ENCODE measurements around the gene SEMA3B. TPM values are rescaled to one million over a fixed set of nuclear protein-coding genes. Genes with fewer than 3 reads are reported as not detected.

The SEMA3B gene
- polyA plus RNA-seq, 2 donors: 5.2 to 7.8 TPM

DNA sequence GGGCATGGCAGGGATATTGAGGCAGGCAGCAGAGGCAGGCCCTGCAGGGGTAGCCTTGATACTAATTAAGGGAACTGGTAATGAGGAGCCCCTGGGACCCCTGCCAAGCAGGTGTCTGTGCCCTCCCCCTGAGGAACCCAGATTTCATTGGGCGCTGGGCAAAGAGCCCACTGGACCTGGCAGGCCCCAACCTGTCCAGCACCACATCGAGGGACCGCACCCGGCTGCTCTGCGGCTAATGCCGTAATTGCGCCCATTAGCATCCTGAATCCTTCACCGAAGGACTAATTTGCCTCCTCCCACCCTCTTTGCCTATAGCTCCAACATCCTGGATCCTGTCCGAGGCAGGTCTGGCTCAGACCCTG lies 13.7 kb upstream of the SEMA3B start:
- H3K27me3 ChIP-seq (ENCODE audit: control insufficient read depth in 1 of 2, insufficient read depth in 2 of 2, low read length in 2 of 2): no peaks in the 10 kb centered on the region
- no peaks in the 10 kb centered on the region for H3K9me3 ChIP-seq (ENCODE audit: control insufficient read depth in 2 of 2, insufficient read depth in 1 of 2, low read depth in 1 of 2, low read length in 1 of 2)
- peaks cover 16 to 34% of the 10 kb centered on the region in 2 donors for H3K36me3 ChIP-seq (ENCODE audit: control insufficient read depth in 2 of 2, insufficient read depth in 2 of 2, low read length in 1 of 2)
- peaks cover 3 to 34% of the 10 kb centered on the region in 2 donors for H3K4me1 ChIP-seq (ENCODE audit: control insufficient read depth in 2 of 2, insufficient read depth in 2 of 2, low read length in 1 of 2)
- no peak overlapping the region for H3K4me3 ChIP-seq (ENCODE audit: low read depth in 1 of 2, low read length in 2 of 2)
- WGBS, 2 donors: 39 to 67% methylated on average over 9 of the region's 9 CpGs
- H3K27ac ChIP-seq (ENCODE audit: low read depth in 2 of 2, low read length in 1 of 2): peak overlapping the region; percentile 77 to 85

DNA sequence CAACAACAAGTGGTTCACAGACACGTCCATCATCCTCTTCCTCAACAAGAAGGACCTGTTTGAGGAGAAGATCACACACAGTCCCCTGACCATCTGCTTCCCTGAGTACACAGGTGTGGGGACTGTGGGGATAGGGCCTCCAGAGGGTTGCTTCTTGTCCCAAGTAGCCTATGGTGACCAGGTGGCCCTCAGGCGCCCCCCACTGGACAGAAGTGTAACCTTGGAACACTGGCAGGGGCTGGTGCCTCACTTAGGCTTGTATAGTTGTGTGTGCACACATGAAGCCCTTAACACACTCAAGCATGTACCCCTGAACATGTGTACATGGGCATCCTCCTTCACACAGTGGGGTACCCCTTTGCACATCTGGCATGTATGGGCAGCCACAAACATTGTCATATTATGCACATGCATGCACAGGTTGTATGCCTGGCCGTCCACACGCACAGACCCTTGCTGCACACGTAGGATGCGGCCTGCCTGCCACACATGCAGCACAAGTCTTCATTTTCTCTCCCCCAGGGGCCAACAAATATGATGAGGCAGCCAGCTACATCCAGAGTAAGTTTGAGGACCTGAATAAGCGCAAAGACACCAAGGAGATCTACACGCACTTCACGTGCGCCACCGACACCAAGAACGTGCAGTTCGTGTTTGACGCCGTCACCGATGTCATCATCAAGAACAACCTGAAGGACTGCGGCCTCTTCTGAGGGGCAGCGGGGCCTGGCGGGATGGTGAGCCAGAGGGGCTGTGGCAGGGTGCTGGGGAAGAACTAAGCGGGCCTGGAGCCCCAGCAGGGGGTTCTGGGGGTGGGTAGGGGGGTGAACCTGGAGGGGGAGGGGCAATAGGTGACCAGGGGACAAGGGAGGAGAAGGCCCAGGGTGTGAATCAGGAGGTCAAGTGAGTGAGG lies 11.7 kb upstream of the SEMA3B start:
- Histone ChIP-seq H3K36me3 (ENCODE audit: control insufficient read depth in 2 of 2, insufficient read depth in 2 of 2, low read length in 1 of 2) (peaks cover 16 to 29% of the 10 kb centered on the region in 2 donors), H3K4me1 (ENCODE audit: control insufficient read depth in 2 of 2, insufficient read depth in 2 of 2, low read length in 1 of 2) (peaks cover 0 to 23% of the 10 kb centered on the region in 2 donors), H3K27ac (ENCODE audit: low read depth in 2 of 2, low read length in 1 of 2) (peak overlapping the region; percentile 8 to 22), H3K27me3 (ENCODE audit: control insufficient read depth in 1 of 2, insufficient read depth in 2 of 2, low read length in 2 of 2) (no peaks in the 10 kb centered on the region), H3K9me3 (ENCODE audit: control insufficient read depth in 2 of 2, insufficient read depth in 1 of 2, low read depth in 1 of 2, low read length in 1 of 2) (no peaks in the 10 kb centered on the region), H3K4me3 (ENCODE audit: low read depth in 1 of 2, low read length in 2 of 2) (no peak overlapping the region)
- WGBS, 2 donors: 89 to 90% methylated on average over 20 of the region's 20 CpGs

DNA sequence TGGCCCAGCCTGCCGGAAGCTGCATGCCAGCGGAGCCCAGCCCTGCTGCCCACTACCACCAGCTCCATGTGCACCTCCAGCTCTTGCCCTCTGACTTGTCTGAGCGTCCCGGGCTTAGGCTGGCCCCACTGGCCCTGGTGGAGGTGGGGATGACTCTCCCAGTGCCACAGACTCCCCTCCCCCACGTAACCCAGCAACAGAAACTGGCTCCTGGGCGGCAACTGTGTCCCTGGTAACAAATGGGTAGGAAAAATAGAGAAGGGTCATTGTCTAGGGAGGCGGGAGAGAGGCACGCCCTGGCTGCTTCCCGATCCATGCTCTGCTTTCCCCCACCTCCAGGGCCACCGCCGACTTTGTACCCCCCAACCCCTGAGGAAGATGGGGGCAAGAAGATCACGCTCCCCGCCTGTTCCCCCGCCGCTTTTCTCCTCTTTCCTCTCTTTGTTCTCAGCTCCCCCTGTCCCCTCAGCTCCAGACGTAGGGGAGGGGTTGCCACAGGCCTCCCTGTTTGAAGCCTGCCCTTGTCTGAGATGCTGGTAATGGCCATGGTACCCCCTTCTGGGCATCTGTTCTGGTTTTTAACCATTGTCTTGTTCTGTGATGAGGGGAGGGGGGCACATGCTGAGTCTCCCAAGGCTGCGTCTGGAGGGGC lies 10.8 kb upstream of the SEMA3B start:
- Histone ChIP-seq H3K27ac (ENCODE audit: low read depth in 2 of 2, low read length in 1 of 2) (peak overlapping the region; percentile 8 to 66), H3K4me3 (ENCODE audit: low read depth in 1 of 2, low read length in 2 of 2) (no peak overlapping the region), H3K4me1 (ENCODE audit: control insufficient read depth in 2 of 2, insufficient read depth in 2 of 2, low read length in 1 of 2) (peaks cover 0 to 21% of the 10 kb centered on the region in 2 donors), H3K9me3 (ENCODE audit: control insufficient read depth in 2 of 2, insufficient read depth in 1 of 2, low read depth in 1 of 2, low read length in 1 of 2) (no peaks in the 10 kb centered on the region), H3K27me3 (ENCODE audit: control insufficient read depth in 1 of 2, insufficient read depth in 2 of 2, low read length in 2 of 2) (no peaks in the 10 kb centered on the region), H3K36me3 (ENCODE audit: control insufficient read depth in 2 of 2, insufficient read depth in 2 of 2, low read length in 1 of 2) (peaks cover 16 to 25% of the 10 kb centered on the region in 2 donors)
- 81 to 83% methylated on average over 17 of the region's 17 CpGs for WGBS, 2 donors

DNA sequence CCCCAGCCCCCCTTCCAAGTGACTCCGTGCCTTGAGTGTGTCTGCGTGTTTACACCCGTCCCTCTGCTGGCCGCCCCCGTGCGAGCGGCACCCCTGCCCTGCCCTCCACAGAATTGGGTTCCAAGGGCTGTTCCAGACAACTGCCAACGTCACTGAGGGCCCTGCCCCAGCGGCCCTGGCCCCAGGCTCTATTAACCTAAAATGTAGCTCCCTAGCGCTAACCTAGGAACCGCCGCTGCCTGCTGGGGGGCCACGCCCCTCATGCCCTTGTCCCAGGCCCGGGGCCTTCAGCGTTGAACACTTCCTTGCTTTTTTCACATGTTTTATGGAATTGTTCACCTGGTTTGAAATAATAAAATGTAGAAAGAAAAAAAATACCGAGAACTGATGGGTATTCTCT lies 10.0 kb upstream of the SEMA3B start:
- Histone ChIP-seq H3K36me3 (ENCODE audit: control insufficient read depth in 2 of 2, insufficient read depth in 2 of 2, low read length in 1 of 2) (peaks cover 16 to 21% of the 10 kb centered on the region in 2 donors), H3K4me3 (ENCODE audit: low read depth in 1 of 2, low read length in 2 of 2) (no peak overlapping the region), H3K27ac (ENCODE audit: low read depth in 2 of 2, low read length in 1 of 2) (peak overlapping the region; percentile 85 to 90), H3K9me3 (ENCODE audit: control insufficient read depth in 2 of 2, insufficient read depth in 1 of 2, low read depth in 1 of 2, low read length in 1 of 2) (no peaks in the 10 kb centered on the region), H3K27me3 (ENCODE audit: control insufficient read depth in 1 of 2, insufficient read depth in 2 of 2, low read length in 2 of 2) (no peaks in the 10 kb centered on the region), H3K4me1 (ENCODE audit: control insufficient read depth in 2 of 2, insufficient read depth in 2 of 2, low read length in 1 of 2) (peaks cover 0 to 21% of the 10 kb centered on the region in 2 donors)
- 43 to 65% methylated on average over 16 of the region's 16 CpGs for WGBS, 2 donors

DNA sequence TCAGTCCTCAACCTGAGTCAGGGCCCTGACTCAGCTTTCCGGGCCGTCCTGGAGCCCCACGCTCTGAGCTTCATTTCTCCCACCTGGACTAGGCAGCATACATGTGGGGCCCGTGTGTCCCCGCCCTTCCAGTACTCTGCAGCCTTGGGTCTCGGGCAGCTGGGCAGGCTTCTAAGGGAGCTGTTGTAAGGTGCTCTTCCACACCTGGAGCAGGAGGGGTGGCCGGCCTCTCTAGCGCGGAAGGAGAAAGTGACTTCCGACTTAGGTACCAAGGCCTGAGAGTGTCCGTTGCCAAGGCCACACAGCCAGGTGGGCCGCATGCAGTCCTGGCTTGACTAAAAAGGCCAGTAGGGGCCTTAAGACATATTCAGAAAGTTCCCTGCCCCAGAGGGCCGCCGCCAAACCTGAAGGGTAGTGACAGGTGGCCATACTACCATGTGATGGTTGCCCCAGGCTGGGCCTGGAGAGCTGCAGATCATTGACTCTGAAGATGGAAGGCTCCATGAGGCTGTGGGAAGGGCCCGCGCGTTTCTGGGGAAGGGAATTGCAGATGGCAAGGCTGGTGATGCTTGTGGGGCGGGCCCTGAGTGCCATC lies 9.4 kb upstream of the SEMA3B start:
- H3K9me3 ChIP-seq (ENCODE audit: control insufficient read depth in 2 of 2, insufficient read depth in 1 of 2, low read depth in 1 of 2, low read length in 1 of 2): no peaks in the 10 kb centered on the region
- H3K27ac ChIP-seq (ENCODE audit: low read depth in 2 of 2, low read length in 1 of 2): peak overlapping the region; percentile 85 to 90
- WGBS, 2 donors: 47 to 55% methylated on average over 18 of the region's 18 CpGs
- no peaks in the 10 kb centered on the region for H3K27me3 ChIP-seq (ENCODE audit: control insufficient read depth in 1 of 2, insufficient read depth in 2 of 2, low read length in 2 of 2)
- H3K4me3 ChIP-seq (ENCODE audit: low read depth in 1 of 2, low read length in 2 of 2): peak overlapping the region in 1 of 2 donors; percentile 33
- H3K36me3 ChIP-seq (ENCODE audit: control insufficient read depth in 2 of 2, insufficient read depth in 2 of 2, low read length in 1 of 2): peaks cover 16 to 21% of the 10 kb centered on the region in 2 donors
- peaks cover 0 to 19% of the 10 kb centered on the region in 2 donors for H3K4me1 ChIP-seq (ENCODE audit: control insufficient read depth in 2 of 2, insufficient read depth in 2 of 2, low read length in 1 of 2)

DNA sequence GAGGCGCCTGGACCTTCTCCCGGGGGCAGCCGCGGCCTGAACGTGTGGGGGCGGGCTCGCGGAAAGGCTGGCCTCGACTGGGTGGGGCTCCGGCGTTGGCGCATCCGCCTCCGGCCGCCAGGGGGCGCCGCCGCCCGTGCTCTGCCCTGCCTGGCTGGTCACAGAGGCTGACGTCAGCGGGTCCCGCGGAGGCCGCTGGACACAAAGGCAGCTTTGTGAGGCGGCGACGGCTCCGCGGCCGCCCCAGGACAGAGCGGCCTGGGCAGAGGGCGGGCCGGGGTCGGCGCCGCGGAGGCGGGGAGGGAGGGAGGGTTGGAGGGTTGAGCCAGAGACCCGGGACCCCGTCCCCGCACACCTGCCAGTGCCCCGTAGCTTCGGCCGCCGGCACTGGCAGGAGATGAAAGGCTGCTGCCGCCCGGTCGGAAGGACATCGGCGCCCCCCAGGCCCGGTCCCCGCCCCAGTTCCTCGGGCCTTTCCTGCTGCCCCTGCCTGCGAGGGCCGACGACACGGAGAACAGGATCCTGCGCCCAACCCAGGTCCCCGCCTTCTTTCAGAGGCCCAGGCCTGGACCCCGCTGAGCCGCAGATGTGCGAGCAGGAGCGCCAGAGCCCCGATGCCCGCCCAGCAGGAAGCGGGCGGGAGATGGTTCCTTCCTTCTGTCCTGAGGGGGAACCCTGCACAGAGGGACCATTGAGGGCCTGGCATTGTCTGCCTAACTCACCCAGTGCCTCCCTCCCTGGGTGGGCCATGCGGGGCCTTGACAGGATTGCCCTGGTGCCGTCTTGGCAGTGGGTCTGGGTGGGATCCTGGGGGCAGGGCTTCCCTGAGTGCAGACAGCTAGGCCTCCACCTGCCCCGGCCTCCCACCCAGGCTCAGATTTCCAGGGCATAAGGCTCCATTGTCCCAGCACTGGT lies 8.7 kb upstream of the SEMA3B start:
- Histone ChIP-seq H3K4me1 (ENCODE audit: control insufficient read depth in 2 of 2, insufficient read depth in 2 of 2, low read length in 1 of 2) (peaks cover 0 to 15% of the 10 kb centered on the region in 2 donors), H3K27me3 (ENCODE audit: control insufficient read depth in 1 of 2, insufficient read depth in 2 of 2, low read length in 2 of 2) (no peaks in the 10 kb centered on the region), H3K27ac (ENCODE audit: low read depth in 2 of 2, low read length in 1 of 2) (peak overlapping the region; percentile 85 to 90), H3K36me3 (ENCODE audit: control insufficient read depth in 2 of 2, insufficient read depth in 2 of 2, low read length in 1 of 2) (peaks cover 16 to 21% of the 10 kb centered on the region in 2 donors), H3K4me3 (ENCODE audit: low read depth in 1 of 2, low read length in 2 of 2) (peak overlapping the region; percentile 33 to 50), H3K9me3 (ENCODE audit: control insufficient read depth in 2 of 2, insufficient read depth in 1 of 2, low read depth in 1 of 2, low read length in 1 of 2) (no peaks in the 10 kb centered on the region)
- 2 to 4% methylated on average over 49 to 70 of the region's 70 CpGs for WGBS, 2 donors

DNA sequence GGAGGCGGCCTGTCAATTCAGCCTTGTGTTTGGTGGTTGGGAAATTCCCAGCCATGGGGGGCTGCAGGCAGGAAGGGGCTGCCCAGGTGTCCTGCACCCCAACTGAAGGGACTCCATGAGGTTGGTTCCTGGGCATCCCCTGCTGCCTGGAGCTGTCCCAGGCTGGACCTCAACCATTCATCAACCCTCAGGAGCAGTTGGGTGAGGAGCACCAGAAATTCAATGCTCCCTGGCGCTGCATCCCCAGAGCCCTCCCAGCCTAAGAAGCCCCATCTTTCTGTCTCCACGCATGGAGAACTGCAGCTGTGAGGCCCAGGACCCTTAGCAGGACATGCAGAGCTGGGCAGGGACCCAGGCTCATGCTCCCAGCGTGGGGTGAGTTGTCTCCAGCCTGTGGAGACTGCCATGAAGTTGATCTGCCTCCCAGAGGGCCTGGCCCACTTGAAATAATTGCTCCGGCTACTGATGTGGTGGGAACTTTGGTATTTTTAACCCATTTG lies 8.0 kb upstream of the SEMA3B start:
- no peak overlapping the region for H3K4me3 ChIP-seq (ENCODE audit: low read depth in 1 of 2, low read length in 2 of 2)
- no peaks in the 10 kb centered on the region for H3K9me3 ChIP-seq (ENCODE audit: control insufficient read depth in 2 of 2, insufficient read depth in 1 of 2, low read depth in 1 of 2, low read length in 1 of 2)
- H3K27me3 ChIP-seq (ENCODE audit: control insufficient read depth in 1 of 2, insufficient read depth in 2 of 2, low read length in 2 of 2): no peaks in the 10 kb centered on the region
- peaks cover 16 to 21% of the 10 kb centered on the region in 2 donors for H3K36me3 ChIP-seq (ENCODE audit: control insufficient read depth in 2 of 2, insufficient read depth in 2 of 2, low read length in 1 of 2)
- H3K4me1 ChIP-seq (ENCODE audit: control insufficient read depth in 2 of 2, insufficient read depth in 2 of 2, low read length in 1 of 2): peaks cover 0 to 15% of the 10 kb centered on the region in 2 donors
- WGBS, 2 donors: 76 to 78% methylated on average over 5 of the region's 5 CpGs
- peak overlapping the region; percentile 85 to 90 for H3K27ac ChIP-seq (ENCODE audit: low read depth in 2 of 2, low read length in 1 of 2)

DNA sequence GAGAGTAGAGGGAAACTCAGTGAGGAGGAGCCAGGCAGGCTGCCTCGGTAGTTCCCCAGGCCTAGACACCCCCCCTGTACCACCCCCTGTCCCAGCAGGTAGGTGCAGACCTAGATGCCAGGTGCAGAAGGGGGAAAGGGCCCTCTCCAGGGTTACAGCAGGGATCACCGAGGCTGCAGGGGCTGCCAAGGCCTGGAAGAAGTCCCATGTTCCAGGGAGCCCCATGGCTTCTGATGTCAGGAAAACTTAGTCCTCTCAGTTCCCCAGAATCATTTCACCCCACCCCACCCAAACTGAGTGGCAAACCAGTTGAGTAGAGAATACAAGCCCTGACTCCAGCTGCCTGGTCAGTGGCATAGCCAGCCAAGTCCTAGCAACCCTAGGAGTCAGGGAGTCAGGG lies 7.4 kb upstream of the SEMA3B start:
- H3K4me1 ChIP-seq (ENCODE audit: control insufficient read depth in 2 of 2, insufficient read depth in 2 of 2, low read length in 1 of 2): peaks cover 0 to 15% of the 10 kb centered on the region in 2 donors
- H3K9me3 ChIP-seq (ENCODE audit: control insufficient read depth in 2 of 2, insufficient read depth in 1 of 2, low read depth in 1 of 2, low read length in 1 of 2): no peaks in the 10 kb centered on the region
- H3K27ac ChIP-seq (ENCODE audit: low read depth in 2 of 2, low read length in 1 of 2): peak overlapping the region; percentile 85 to 90
- no peak overlapping the region for H3K4me3 ChIP-seq (ENCODE audit: low read depth in 1 of 2, low read length in 2 of 2)
- 51 to 71% methylated on average over 2 of the region's 2 CpGs for WGBS, 2 donors
- H3K36me3 ChIP-seq (ENCODE audit: control insufficient read depth in 2 of 2, insufficient read depth in 2 of 2, low read length in 1 of 2): peaks cover 11 to 16% of the 10 kb centered on the region in 2 donors
- no peaks in the 10 kb centered on the region for H3K27me3 ChIP-seq (ENCODE audit: control insufficient read depth in 1 of 2, insufficient read depth in 2 of 2, low read length in 2 of 2)
